ENCODE measurements around the gene PRDX3.

DNA sequence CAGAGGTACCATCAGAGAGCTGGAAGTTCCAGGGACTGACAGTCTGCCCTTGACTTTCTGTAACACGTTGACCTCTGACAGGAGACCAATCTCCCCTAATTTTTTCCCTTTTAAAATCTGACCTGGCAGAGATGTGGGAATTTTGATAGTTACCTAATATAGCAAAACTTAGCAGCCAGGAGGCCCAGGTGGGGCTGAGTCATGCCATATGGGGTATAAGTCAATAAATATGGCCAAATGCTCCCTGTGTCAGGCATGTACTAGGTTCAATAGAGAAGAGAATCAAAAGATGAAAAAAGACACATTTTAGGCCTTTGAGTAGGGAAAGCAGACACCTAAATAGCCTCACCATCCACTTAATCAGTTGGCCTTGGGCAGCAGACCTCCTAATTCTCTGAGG lies 22.6 kb upstream of the PRDX3 start:
- TF ChIP-seq, protein P1, sequence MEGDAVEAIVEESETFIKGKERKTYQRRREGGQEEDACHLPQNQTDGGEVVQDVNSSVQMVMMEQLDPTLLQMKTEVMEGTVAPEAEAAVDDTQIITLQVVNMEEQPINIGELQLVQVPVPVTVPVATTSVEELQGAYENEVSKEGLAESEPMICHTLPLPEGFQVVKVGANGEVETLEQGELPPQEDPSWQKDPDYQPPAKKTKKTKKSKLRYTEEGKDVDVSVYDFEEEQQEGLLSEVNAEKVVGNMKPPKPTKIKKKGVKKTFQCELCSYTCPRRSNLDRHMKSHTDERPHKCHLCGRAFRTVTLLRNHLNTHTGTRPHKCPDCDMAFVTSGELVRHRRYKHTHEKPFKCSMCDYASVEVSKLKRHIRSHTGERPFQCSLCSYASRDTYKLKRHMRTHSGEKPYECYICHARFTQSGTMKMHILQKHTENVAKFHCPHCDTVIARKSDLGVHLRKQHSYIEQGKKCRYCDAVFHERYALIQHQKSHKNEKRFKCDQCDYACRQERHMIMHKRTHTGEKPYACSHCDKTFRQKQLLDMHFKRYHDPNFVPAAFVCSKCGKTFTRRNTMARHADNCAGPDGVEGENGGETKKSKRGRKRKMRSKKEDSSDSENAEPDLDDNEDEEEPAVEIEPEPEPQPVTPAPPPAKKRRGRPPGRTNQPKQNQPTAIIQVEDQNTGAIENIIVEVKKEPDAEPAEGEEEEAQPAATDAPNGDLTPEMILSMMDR (IDR thresholded peaks at IDR 0.05): no peak
- TF ChIP-seq POLR2A (IDR thresholded peaks at IDR 0.05): no peak
- no peak for TF ChIP-seq EP300 (IDR thresholded peaks at IDR 0.05)
- TF ChIP-seq POLR2AphosphoS5 (IDR thresholded peaks at IDR 0.05): no peak

Measured in suprapubic skin (tissue), 4 donors.